ENCODE results near the gene OXSR1.

OXSR1 gene

DNA sequence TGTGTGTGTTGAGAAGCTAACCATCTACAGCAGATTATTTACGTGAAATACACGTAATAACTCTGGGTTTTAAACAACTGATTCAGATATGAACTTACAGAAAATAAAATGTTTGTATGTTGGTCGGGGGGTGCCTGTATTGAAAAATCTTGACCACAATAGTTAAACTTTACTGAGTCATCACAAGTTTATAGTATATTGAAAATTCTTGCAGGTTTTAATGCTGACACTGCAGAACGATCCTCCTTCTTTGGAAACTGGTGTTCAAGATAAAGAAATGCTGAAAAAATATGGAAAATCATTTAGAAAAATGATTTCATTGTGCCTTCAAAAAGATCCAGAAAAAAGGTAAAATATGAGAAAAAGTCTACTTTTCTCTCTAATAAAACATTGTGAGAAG, 59.0 kb downstream of the OXSR1 start:
- no peak for TF ChIP-seq EZH2phosphoT487 (IDR thresholded peaks at IDR 0.05; ENCODE audit: borderline replicate concordance)
- TF ChIP-seq, protein P1, sequence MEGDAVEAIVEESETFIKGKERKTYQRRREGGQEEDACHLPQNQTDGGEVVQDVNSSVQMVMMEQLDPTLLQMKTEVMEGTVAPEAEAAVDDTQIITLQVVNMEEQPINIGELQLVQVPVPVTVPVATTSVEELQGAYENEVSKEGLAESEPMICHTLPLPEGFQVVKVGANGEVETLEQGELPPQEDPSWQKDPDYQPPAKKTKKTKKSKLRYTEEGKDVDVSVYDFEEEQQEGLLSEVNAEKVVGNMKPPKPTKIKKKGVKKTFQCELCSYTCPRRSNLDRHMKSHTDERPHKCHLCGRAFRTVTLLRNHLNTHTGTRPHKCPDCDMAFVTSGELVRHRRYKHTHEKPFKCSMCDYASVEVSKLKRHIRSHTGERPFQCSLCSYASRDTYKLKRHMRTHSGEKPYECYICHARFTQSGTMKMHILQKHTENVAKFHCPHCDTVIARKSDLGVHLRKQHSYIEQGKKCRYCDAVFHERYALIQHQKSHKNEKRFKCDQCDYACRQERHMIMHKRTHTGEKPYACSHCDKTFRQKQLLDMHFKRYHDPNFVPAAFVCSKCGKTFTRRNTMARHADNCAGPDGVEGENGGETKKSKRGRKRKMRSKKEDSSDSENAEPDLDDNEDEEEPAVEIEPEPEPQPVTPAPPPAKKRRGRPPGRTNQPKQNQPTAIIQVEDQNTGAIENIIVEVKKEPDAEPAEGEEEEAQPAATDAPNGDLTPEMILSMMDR (conservative IDR thresholded peaks at IDR 0.05; ENCODE audit: low read length), result no peak
- H3K27me3 ChIP-seq (ENCODE audit: insufficient read depth, low read length, poor library complexity, severe bottlenecking), result peaks cover 4% of the 10 kb centered on the region
- H3K9me3 ChIP-seq (ENCODE audit: insufficient read depth, low read depth, low read length), result no peaks in the 10 kb centered on the region
- H3K4me2 ChIP-seq (ENCODE audit: low read depth, low read length, poor library complexity, severe bottlenecking), result no peak overlapping the region
- H3K36me3 ChIP-seq (ENCODE audit: insufficient read depth, low read length), result peaks cover 75% of the 10 kb centered on the region
- no peak overlapping the region for H3K9ac ChIP-seq (ENCODE audit: low read depth, low read length, poor library complexity, severe bottlenecking)
- no peak overlapping the region for H2AFZ ChIP-seq (ENCODE audit: low read length)
- H3K4me3 ChIP-seq (ENCODE audit: low read length, poor library complexity, severe bottlenecking), result no peak overlapping the region
- no peaks in the 10 kb centered on the region for H3F3A ChIP-seq (ENCODE audit: low read depth)
- H3K9me2 ChIP-seq (replicated peaks; ENCODE audit: low read depth, low read length), result no peaks in the 10 kb centered on the region
- H4K20me1 ChIP-seq (ENCODE audit: insufficient read depth, low read length, poor library complexity, severe bottlenecking), result no peaks in the 10 kb centered on the region
- no peaks in the 10 kb centered on the region for H3K4me1 ChIP-seq (ENCODE audit: insufficient read depth, low read length, poor library complexity, severe bottlenecking)
- peaks cover 15% of the 10 kb centered on the region; the same call in 1 of the 2 replicates for H3K79me2 ChIP-seq (ENCODE audit: insufficient read depth, low read length)

DNA sequence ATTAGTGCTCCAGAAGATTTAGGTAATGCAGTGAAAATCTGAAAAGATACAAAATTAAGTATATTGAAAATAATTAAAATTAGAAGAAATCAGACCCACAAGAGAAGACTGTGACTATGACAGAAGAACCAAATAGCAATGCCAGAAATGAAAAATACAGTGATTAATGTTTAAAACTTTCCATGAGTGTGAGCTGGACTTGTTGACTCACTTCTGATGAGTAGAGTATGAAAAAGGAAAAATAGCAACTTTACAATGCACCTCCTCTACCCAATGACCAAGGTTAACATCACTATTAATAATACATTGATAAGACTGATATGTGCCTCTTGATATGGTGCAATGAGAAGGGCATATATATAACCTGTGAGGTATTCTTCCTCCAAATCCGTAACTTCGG, 60.9 kb downstream of the OXSR1 start:
- no peaks in the 10 kb centered on the region for H3K4me1 ChIP-seq (ENCODE audit: insufficient read depth, low read length, poor library complexity, severe bottlenecking)
- no peak overlapping the region for H3K4me3 ChIP-seq (ENCODE audit: low read length, poor library complexity, severe bottlenecking)
- no peaks in the 10 kb centered on the region for H3K9me3 ChIP-seq (ENCODE audit: insufficient read depth, low read depth, low read length)
- H3K4me2 ChIP-seq (ENCODE audit: low read depth, low read length, poor library complexity, severe bottlenecking), result no peak overlapping the region
- H3K9ac ChIP-seq (ENCODE audit: low read depth, low read length, poor library complexity, severe bottlenecking), result no peak overlapping the region
- peaks cover 89% of the 10 kb centered on the region for H3K36me3 ChIP-seq (ENCODE audit: insufficient read depth, low read length)
- H2AFZ ChIP-seq (ENCODE audit: low read length), result no peak overlapping the region
- TF ChIP-seq EZH2phosphoT487 (IDR thresholded peaks at IDR 0.05; ENCODE audit: borderline replicate concordance), result no peak
- TF ChIP-seq, protein P1 (conservative IDR thresholded peaks at IDR 0.05; ENCODE audit: low read length), result no peak
- H3K79me2 ChIP-seq (ENCODE audit: insufficient read depth, low read length), result no peaks in the 10 kb centered on the region
- H4K20me1 ChIP-seq (ENCODE audit: insufficient read depth, low read length, poor library complexity, severe bottlenecking), result no peaks in the 10 kb centered on the region
- peaks cover 4% of the 10 kb centered on the region for H3K27me3 ChIP-seq (ENCODE audit: insufficient read depth, low read length, poor library complexity, severe bottlenecking)
- H3F3A ChIP-seq (ENCODE audit: low read depth), result no peaks in the 10 kb centered on the region
- H3K9me2 ChIP-seq (replicated peaks; ENCODE audit: low read depth, low read length), result no peaks in the 10 kb centered on the region

DNA sequence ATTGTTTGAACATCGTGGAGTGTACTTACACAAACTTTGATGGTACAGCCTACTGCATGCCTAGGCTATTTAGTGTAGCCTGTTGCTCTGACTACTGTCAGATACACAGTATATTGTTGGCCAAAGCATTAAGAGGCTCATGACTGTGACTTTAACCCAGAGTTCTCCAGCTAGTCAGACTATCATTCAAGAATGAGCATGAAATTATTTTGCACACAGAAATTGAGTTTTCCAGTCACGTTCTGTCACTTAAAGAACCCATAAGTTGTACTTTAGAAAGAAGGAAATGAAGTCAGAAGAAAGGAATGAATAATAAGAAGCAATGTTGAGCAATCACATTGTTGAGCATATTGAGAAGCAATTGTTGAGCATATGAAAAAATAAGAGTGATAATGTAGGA, 62.7 kb downstream of the OXSR1 start:
- H3F3A ChIP-seq (ENCODE audit: low read depth), result no peaks in the 10 kb centered on the region
- TF ChIP-seq, protein P1 (conservative IDR thresholded peaks at IDR 0.05; ENCODE audit: low read length), result no peak
- TF ChIP-seq EZH2phosphoT487 (IDR thresholded peaks at IDR 0.05; ENCODE audit: borderline replicate concordance), result no peak
- H3K9me3 ChIP-seq (ENCODE audit: insufficient read depth, low read depth, low read length), result no peaks in the 10 kb centered on the region
- no peak overlapping the region for H3K4me2 ChIP-seq (ENCODE audit: low read depth, low read length, poor library complexity, severe bottlenecking)
- H3K27me3 ChIP-seq (ENCODE audit: insufficient read depth, low read length, poor library complexity, severe bottlenecking), result peaks cover 4% of the 10 kb centered on the region
- no peak overlapping the region for H2AFZ ChIP-seq (ENCODE audit: low read length)
- peaks cover 94% of the 10 kb centered on the region for H3K36me3 ChIP-seq (ENCODE audit: insufficient read depth, low read length)
- no peaks in the 10 kb centered on the region for H3K4me1 ChIP-seq (ENCODE audit: insufficient read depth, low read length, poor library complexity, severe bottlenecking)
- H4K20me1 ChIP-seq (ENCODE audit: insufficient read depth, low read length, poor library complexity, severe bottlenecking), result no peaks in the 10 kb centered on the region
- no peaks in the 10 kb centered on the region for H3K79me2 ChIP-seq (ENCODE audit: insufficient read depth, low read length)
- no peak overlapping the region for H3K4me3 ChIP-seq (ENCODE audit: low read length, poor library complexity, severe bottlenecking)
- H3K9me2 ChIP-seq (replicated peaks; ENCODE audit: low read depth, low read length), result no peaks in the 10 kb centered on the region
- no peak overlapping the region for H3K9ac ChIP-seq (ENCODE audit: low read depth, low read length, poor library complexity, severe bottlenecking)

All from Loucy (cell line).